HG03097 (cell line): ENCODE results near the gene CARD6.
A peak's percentile ranks its signal among the peaks of the same experiment; 100 is the strongest.
"Not testable (repeated sequence)": the region's sequence is repeated elsewhere in the genome, so short reads cannot be mapped to it uniquely, and the experiment has no call there.

ENCODE experiments used
- ATAC-seq: cut with Tn5 transposase; IDR thresholded peaks from one replicate; pipeline ENCODE4 v1.9.1; 2021; ENCODE audit not compliant: unreplicated experiment, low FRiP score

Gene CARD6, protein sequence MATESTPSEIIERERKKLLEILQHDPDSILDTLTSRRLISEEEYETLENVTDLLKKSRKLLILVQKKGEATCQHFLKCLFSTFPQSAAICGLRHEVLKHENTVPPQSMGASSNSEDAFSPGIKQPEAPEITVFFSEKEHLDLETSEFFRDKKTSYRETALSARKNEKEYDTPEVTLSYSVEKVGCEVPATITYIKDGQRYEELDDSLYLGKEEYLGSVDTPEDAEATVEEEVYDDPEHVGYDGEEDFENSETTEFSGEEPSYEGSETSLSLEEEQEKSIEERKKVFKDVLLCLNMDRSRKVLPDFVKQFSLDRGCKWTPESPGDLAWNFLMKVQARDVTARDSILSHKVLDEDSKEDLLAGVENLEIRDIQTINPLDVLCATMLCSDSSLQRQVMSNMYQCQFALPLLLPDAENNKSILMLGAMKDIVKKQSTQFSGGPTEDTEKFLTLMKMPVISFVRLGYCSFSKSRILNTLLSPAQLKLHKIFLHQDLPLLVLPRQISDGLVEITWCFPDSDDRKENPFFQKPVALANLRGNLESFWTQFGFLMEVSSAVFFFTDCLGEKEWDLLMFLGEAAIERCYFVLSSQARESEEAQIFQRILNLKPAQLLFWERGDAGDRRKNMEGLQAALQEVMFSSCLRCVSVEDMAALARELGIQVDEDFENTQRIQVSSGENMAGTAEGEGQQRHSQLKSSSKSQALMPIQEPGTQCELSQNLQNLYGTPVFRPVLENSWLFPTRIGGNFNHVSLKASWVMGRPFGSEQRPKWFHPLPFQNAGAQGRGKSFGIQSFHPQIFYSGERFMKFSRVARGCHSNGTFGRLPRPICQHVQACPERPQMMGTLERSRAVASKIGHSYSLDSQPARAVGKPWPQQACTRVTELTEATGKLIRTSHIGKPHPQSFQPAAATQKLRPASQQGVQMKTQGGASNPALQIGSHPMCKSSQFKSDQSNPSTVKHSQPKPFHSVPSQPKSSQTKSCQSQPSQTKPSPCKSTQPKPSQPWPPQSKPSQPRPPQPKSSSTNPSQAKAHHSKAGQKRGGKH

GRCh38 chr5:40841068-40841805, at the start of gene CARD6:
TSS of gene CARD6 (plus strand) at chr5:40841367. CDS start at chr5:40841383, 16 bp downstream.
- no peak for ATAC-seq

- ATAC-seq = no peak
Measured at GRCh38 chr5:40791715-40792139, 49.4 kb upstream of the CARD6 start.

DNA sequence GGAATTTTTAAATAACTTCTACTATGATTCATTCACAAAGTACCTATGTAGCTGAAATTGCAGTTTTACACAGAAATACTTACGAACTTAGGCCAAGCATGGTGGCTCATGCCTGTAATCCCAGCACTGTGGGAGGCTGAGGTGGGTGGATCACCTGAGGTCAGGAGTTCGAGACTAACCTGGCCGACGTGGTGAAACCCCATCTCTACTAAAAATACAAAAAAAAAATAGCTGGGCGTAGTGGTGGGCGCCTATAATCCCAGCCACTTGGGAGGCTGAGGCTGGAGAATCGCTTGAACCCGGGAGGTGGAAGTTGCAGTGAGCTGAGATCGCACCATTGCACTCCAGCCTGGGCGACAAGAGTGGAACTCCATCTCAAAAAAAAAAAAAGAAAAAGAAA, 48.5 kb upstream of the CARD6 start:
- ATAC-seq = not testable (repeated sequence)

- ATAC-seq = not testable (repeated sequence)
Measured at GRCh38 chr5:40794340-40794739, 46.8 kb upstream of the CARD6 start.

- ATAC-seq = not testable (repeated sequence)
Measured at GRCh38 chr5:40794877-40795276, 46.3 kb upstream of the CARD6 start.

DNA sequence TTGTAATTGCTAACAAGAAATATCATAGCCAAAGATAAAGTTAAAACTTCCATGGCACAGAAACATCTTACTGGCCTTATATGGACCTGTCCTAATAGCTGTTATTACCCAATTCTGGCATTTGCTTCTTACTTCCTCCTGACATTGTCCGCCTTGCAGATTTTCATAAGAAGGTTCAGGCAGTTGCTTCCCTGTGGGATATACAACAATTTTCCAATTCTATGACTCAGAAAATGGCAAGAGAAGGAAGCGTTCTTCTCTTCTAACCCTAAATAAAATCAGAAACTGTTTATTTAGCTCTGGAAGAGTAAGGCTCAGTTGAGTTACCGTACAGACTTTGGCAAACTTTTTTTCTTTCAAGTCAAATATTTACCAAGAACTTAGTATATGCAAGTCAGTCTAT, 44.7 kb upstream of the CARD6 start:
- ATAC-seq = no peak

- ATAC-seq = peak; percentile 40
Measured at GRCh38 chr5:40797273-40798011, 43.7 kb upstream of the CARD6 start.

GRCh38 chr5:40798012-40798800, 43.0 kb upstream of the CARD6 start, which contains the start of gene PRKAA1:
TSS of gene PRKAA1 (minus strand) at chr5:40798374. CDS start at chr5:40798189, 185 bp downstream.
- ATAC-seq = peak; percentile 95

DNA sequence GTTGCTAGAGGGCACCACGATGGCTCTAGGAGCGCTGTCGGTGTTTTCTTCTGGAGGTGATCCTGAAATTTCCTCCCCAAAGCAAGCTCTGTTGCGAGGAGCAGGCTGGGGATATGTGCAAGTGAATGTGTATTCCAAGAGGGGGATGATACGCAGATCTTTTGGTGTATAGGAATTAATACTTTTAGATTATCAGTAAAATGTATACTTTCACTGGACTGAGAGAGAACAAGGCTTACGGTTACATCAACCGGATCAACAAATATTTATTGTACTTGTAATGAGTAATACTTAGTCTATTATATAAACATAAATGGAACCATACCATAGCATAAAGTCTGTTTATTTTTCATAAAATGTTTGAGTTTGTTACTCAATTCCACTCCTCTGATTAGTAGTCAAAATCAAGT, 42.4 kb upstream of the CARD6 start:
- no peak for ATAC-seq

- no peak for ATAC-seq
Measured at GRCh38 chr5:40799258-40799657, 41.9 kb upstream of the CARD6 start.

DNA sequence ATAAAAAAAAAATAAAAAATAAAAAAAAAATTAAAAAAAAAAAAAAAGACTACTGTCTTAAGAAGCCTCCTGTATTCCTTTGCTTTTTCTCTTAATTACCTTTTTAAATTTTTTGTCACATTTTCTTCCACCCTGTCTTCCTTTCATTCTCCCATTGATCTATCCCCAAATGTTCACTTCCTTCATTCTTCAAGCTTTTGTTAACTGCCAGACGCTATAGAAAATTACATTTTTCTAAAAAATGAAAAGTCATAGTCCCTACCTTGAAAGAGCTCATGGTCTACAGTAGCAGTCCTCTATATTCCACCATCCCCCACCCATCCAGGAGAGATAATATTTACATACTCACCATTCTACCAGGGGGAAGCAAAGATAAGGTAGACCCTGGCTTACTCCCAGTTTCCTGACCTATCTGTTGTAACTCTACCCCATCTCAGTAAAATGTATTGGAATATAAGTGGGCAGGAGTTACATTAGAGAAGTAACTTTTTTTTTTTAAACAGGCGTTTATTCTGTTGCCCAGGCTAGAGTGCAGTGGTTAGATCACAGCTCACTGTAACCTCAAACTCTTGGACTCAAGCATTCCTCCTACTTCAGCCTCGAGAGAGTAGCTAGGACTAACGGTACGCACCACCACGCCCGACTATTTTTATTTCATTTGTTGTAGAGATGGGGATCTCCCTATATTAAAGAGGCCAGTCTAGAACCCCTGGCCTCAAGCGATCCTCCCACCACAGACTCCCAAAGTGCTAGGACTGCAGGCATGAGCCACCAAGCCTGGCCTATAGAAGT, 39.2 kb upstream of the CARD6 start:
- ATAC-seq = no peak

GRCh38 chr5:40812125-40812524, 29.0 kb upstream of the CARD6 start:
- no peak for ATAC-seq

GRCh38 chr5:40813698-40814281, 27.4 kb upstream of the CARD6 start:
- ATAC-seq = no peak

GRCh38 chr5:40823459-40823858, 17.7 kb upstream of the CARD6 start:
- no peak for ATAC-seq

- not testable (repeated sequence) for ATAC-seq
Measured at GRCh38 chr5:40825461-40826043, 15.6 kb upstream of the CARD6 start.

GRCh38 chr5:40826489-40827187, 14.5 kb upstream of the CARD6 start:
- ATAC-seq = no peak
